Lower leg skin (tissue), 4 donors: ENCODE measurements around the gene ERC1. TPM values are rescaled to one million over a fixed set of nuclear protein-coding genes. Genes with fewer than 3 reads are reported as not detected.
"Not testable (repeated sequence)": the region's sequence is repeated elsewhere in the genome, so short reads cannot be mapped to it uniquely, and the experiment has no call there.

Experiments used
- DNase-seq, 2 donors: peaks; one replicate each; pipeline ENCODE4 v3.0.0-alpha.2; 2019; ENCODE audit warnings: low spot score in 2 of 2
- H3K4me3 ChIP-seq: fragments of 200-600 bp; sonication (generic); 2 replicates; pipeline ENCODE4 v1.5.1; 2017; ENCODE audit warnings: mild to moderate bottlenecking, low read depth; ENCODE audit not compliant: poor library complexity, severe bottlenecking
- CTCF ChIP-seq, 3 donors: fragments of 450-650 bp; IDR thresholded peaks; one replicate each; pipeline ENCODE4 v1.5.1; 2016; ENCODE audit warnings: antibody characterized with exemption in 3 of 3, mild to moderate bottlenecking in 3 of 3, moderate library complexity in 2 of 3
- POLR2A ChIP-seq, 2 donors: fragments of 450-650 bp; IDR thresholded peaks; one replicate each; pipeline ENCODE4 v1.6.1; 2016 to 2017; ENCODE audit warnings: antibody characterized with exemption in 2 of 2, mild to moderate bottlenecking in 1 of 2, moderate library complexity in 1 of 2
- WGBS, 2 donors: methylation state at CpG; one replicate each; pipeline ENCODE4 v1.1.5; 2018; 5-methylcytosine and 5-hydroxymethylcytosine counted together
- intact Hi-C: fragments of 100-400 bp; cut with DNase I; formaldehyde crosslinking; loops from one replicate; pipeline ENCODE4 v1.15.0; 2023; ENCODE audit warnings: low total_unique reads
- total RNA-seq, 4 donors: library from RNA; depleted of rRNA; stranded (reverse); fragments of >200 nt; gene quantifications; one replicate each; pipeline ENCODE4 v1.1.0, GENCODE V29; 2016

ERC1 gene
- total RNA-seq, 4 donors from 2014 or later, result 22.1 to 42.7 (median 29.7) TPM

DNA sequence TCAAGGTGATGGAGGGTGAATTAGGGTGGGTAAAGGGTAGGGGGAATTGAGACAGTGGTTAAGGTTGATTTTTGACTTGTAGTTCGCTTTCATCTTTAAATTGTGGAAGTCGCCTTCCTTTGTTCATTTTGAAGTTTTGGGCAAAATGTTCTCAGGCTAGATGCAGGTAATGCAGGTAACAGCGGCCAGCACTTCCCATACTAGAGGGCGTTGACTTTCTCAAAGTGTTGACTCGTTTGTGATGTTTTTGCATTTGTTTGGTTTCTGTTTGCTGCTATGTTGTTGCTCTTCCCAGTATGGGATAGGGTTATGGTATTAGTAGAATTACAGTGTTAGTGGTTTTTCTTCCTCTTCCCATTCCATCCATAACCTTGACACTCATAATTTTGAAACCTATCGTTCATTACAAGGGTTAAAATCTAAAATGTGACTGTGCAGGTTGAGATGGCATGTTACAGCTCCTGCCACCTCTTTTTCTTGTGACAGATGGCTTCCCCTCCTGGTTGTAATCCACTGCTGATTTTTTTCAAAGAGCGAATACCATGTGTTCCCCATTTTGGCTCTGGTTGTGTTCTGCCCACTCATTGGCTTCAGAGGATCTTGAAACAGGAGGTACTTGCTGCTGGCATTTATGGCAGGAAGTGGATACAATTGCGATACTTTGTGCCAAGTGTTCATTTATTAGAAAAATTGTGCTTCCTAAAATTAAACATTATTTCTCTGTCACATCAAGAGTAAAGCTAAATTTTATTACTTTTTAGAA, 57.1 kb downstream of the ERC1 start:
- TF ChIP-seq CTCF (IDR thresholded peaks at IDR 0.05), result no peak
- no peak for TF ChIP-seq POLR2A (IDR thresholded peaks at IDR 0.05)
- no peak overlapping the region for H3K4me3 ChIP-seq
- no peak for DNase-seq
- intact Hi-C loops, result no loop called here
- 67 to 71% methylated on average over 8 of the region's 8 CpGs for WGBS, 2 donors

GRCh38 chr12:1050059-1050707, 59.2 kb downstream of the ERC1 start:
- no peak for DNase-seq
- no peak for TF ChIP-seq CTCF (IDR thresholded peaks at IDR 0.05)
- no peak for TF ChIP-seq POLR2A (IDR thresholded peaks at IDR 0.05)
- WGBS, 2 donors, result 75 to 81% methylated on average over 4 of the region's 4 CpGs
- H3K4me3 ChIP-seq, result no peak overlapping the region
- intact Hi-C loops, result no loop called here

DNA sequence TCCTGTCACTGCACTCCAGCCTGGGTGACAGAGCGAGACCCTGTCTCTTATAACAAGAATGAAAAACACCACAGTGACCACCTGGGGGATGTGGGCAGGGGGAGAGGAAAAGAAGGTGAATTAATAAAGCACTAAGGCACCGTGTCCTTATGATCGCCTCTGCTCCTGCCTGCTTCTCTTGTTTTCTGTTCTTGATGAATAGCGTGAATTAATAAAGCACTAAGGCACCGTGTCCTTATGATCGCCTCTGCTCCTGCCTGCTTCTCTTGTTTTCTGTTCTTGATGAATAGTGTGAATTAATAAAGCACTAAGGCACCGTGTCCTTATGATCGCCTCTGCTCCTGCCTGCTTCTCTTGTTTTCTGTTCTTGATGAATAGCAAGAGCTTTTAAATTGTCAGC, 60.6 kb downstream of the ERC1 start:
- intact Hi-C loops, DNase-seq, H3K4me3 ChIP-seq: not testable (repeated sequence)
- 94% methylated on average over 8 of the region's 8 CpGs for WGBS, 2 donors

GRCh38 chr12:1053690-1054089, 62.7 kb downstream of the ERC1 start:
- TF ChIP-seq CTCF (IDR thresholded peaks at IDR 0.05) (no peak), POLR2A (IDR thresholded peaks at IDR 0.05) (no peak)
- intact Hi-C loops, result no loop called here
- H3K4me3 ChIP-seq, result no peak overlapping the region
- no peak for DNase-seq

DNA sequence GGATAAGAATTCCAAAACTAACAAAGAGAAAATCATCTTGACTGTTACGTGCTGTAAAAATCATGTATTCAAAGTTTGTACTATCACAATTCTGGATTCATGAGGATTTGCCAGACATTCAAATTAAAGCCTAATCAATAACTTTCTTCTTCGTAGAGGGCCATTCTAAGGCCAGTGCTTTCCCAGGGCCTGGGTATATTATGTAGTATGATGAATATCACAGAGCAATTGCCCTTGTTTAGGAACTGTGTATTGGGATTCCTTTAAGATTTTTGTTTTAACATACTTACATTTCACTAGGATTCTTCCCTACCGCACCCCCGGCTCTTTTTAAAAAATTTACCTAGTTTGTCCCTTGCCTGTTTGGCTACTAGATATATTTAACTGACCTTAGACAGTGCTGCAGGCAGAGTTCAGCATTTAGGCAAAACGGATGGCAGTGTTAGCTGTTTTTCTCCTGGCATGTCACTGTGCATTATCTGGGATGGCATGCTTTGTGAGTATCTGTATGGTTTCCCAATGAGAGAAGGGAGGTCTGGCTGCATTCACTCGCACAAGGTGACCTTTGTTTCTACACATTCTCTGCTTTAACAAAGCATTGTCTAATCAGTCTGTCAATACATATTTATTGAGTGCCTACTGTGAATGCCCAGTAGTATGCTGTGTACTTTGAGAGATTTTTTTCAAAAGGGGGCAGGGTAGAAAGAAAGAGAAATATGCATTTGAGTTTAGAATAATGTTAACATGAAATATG, 63.3 kb downstream of the ERC1 start:
- 62 to 64% methylated on average over 6 of the region's 6 CpGs for WGBS, 2 donors
- TF ChIP-seq POLR2A (IDR thresholded peaks at IDR 0.05), result no peak
- TF ChIP-seq CTCF (IDR thresholded peaks at IDR 0.05), result no peak
- intact Hi-C loops, result no loop called here
- no peak overlapping the region for H3K4me3 ChIP-seq
- no peak for DNase-seq

DNA sequence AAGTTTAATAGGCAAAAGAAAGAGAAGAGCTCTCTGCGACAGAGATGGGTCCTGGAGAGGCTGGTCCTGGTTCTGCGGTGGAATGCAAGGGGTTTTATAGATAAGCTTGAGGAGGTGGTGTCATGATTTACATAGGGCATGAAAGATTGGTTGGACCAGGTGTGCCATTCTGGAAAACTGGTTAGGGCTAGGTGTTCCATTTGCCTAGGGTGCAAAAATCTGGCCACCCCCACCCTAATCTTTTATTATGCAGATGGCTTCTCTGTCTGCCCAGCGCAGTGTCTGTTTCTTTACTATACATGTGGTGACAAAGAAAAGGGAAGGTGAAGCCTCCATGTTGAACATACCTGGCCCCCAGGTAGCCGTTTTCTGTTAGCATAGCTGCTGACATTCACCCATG, 65.4 kb downstream of the ERC1 start:
- H3K4me3 ChIP-seq, result no peak overlapping the region
- no peak for DNase-seq
- no peak for TF ChIP-seq CTCF (IDR thresholded peaks at IDR 0.05)
- TF ChIP-seq POLR2A (IDR thresholded peaks at IDR 0.05), result no peak
- 88 to 90% methylated on average over 4 of the region's 4 CpGs for WGBS, 2 donors
- intact Hi-C loops, result no loop called here
